GM21528 (cell line): Measurements from ENCODE around the gene EIF1AD.
"Not testable (repeated sequence)": the region's sequence is repeated elsewhere in the genome, so short reads cannot be mapped to it uniquely, and the experiment has no call there.

Experiments
- ATAC-seq: cut with Tn5 transposase; IDR thresholded peaks from one replicate; pipeline ENCODE4 v1.9.1; 2021; ENCODE audit warnings: mild to moderate bottlenecking, moderate library complexity; ENCODE audit not compliant: unreplicated experiment, low FRiP score

The EIF1AD gene

DNA sequence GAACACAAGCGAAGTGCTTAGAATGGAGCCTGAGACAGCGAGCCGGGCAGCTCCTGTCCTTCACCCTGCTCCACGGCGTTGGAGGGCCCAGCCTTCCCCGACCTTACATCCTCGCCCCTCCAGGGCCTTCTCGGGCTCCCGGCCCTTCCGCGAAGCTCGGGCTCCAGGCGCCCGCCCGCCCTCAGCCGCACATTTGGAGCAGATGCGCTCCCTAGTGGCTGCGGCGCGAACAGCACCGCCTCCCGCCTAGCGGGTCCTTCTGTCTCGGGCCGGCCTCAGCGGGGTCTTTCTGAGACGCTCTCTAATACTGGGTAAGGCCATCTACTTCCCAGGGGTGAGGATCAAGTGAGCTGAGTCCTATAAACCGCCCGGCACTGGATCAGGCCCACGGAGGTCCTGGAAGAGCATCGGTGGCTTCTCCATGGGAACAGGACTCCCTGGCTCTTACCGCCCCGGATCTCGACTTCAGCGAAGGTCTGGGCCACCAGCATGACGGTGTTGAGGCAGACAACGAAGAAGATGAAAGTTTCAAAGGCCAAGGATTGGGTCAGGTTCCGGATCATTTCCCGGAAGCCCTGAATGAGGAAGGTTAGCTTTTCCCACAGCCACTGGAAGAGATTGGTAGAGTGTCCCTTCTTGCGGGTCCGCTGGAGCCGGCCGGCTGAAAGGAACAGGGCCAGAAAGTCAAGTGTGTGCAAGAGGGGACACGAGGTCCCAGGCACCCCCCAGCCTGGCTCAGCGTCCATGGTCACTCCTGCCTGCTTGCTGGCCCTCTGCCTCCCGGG is 20.6 kb upstream of the EIF1AD start:
- ATAC-seq = no peak

DNA sequence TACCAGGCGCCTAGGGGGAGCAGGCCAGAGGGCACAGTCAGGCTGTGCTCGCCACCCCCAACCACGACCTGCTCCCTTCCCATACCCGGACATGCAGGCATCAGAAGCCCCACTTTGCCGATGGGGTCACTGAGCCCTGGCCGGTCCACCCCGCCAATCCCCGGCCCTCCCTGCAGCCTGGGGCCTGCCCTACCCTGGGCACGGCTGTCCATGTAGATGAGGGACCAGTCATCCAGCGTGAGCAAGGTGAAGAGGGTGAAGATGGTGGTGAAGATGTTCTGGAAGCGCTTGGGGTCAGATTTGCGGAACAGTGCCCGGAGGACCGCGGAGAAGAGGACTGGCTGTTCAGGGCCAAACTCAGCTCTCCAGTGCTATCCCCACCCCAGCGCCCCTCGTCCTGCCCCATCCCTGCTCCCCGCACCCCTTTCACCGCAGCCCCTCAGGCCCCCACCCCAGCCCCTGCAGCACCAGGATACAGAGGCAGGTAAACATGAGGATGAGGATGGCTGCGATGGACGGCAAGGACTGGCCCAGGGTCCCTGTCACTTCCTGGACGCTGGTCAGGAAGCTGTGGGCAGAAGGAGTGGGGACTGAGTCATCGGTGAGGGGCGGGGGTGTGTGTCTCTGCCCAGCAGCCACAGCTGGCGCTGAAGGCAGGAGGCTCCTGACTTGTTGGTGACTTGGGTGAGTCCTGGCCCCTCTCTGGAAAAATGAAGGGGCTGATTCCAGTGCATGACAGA is 18.8 kb upstream of the EIF1AD start:
- ATAC-seq = no peak

DNA sequence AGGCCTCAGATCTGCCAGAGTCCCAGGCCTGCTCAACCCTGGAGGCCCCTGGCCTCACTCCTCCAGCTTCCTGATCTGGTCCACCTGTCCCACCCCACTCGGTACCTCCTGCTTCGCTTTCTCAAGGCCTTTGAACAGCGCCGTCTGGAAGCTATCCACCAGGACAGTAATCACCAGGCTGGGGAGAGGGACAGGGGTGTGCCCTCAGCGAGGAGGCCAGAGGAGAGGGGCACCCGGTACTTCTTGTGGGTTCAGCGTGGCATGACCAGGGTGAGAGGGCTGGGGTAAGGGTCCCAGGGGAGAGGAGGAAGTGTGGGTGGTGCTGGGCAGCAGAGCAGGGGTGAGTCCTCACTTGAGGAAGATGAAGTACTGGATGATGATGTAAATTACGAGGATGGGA is 18.3 kb upstream of the EIF1AD start:
- no peak for ATAC-seq

DNA sequence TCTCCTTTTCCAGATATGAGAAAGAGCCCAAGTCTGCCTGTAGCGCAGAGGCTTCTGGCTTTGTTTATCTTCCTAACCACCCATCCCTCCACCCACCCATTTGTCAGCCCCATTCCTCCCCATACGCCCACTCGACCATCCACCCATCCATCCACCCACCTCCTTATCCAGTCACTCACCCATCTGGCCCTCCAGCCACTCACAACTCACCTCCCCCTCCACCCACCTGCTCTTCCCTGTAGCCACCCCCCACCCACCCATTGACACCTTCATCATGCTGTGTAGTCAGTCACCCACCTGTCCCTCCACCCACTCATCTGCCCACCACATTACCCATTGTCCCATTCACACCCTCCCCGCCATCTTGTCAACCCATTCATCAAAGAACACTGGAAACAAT is 15.4 kb upstream of the EIF1AD start:
- ATAC-seq = no peak

DNA sequence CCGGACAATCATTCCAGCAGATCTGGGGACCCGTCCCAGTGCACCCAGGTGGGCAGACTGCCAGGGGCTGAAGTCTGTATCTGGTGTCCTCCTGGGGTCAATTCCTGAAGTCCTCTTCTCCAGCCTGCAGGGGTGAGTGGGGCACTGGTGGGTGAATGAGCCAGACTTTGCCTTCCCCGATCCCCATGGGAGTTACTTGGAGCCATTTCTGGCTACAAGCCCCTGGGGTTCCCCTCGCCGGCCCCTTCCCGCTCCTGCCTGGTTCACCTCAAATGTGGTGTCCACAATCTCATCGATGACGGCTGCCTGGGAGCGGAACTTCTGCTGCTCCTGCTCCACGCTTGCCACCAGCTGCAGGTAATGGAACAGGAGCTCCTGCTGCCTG is 14.8 kb upstream of the EIF1AD start:
- no peak for ATAC-seq

DNA sequence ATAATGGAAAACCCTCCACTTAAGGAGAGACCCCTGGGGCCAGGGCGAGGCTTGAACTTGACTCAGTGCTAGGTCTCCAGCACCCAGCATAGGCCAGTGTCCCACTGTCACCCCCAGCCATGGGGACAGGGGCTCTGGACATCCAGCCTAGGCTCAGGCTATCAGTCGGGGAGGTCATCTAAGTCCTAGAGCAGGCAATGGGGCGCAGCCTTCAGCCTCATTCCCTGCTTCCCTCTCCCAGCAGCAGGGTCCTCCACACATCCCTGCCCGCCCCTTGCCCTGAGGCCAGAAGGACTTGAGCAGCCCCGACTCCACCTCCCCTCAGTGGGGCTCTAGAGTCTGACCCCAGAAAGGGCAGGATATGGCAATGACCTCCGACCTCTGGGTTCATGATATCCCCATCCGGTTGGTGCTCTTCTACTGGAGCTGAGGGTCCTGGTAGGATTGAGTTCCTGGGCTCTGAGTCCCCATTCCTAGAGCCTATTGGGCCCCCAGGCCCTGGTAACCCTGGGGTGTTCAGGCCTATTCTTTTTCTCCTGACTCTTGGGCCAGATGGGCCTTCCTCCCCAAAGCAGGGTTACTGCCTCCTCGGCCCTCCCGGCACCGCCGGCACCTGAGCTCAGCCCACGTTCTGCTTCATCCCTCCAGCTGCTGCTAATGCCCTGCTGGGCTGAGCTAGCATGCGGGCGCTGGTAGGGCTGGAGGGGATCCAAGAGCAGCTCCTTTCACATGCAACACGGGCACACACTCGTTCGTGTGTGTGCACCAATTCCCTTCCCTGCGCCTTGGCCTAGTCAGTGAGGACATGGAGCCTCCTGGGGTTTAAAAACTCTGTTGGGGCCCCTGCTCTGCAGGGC is 14.2 kb upstream of the EIF1AD start:
- no peak for ATAC-seq

DNA sequence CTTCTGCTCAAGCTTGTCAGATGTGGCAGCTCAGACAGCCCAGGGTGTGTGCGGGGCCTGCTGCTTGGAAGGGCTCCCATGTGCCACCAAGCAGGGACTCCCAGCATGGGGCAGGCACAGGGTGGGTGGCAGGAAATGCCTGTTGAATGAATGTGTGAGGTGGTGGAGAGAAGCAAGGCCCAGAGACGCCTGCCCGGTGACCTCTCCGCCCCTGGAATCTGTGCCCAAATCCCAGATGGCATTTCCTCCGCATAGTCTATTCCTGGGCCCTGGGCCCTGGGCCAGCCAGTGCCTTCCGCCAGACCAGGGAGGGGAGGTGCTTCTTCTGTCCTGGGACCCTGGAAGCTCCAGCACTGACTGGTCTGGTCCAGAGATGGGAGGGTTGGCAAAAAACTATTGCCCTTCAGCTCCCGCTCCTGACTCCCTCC is 13.5 kb upstream of the EIF1AD start:
- no peak for ATAC-seq

DNA sequence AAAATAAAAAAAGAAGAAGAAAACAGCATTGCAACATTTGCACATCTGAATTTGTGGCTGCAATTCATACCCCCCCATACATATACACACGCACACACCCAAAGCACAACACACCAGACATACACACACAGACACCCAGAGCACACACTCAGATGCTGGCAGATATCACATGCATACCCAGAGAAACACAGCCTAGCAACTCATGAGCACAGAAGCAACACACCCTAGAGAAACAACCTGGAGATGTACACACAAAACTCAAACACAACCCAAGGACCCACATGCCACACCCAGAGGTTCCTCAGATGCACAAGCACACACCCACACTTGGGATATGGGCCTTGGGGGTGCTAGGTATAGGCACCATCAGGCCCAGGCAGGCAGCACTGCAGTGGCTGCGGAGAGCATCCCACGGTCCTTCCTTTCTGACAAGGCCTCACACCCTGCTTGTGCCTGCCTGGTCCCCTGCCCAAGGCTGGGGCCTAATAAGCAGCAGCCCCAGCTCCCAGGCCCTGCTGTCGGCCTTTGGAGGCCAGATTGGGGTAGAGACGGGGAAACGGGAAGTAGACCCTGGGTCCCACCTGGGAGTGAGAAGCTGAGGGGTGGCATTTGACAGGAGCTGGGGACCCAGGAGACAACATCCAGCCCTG is 13.0 kb upstream of the EIF1AD start:
- ATAC-seq = no peak

DNA sequence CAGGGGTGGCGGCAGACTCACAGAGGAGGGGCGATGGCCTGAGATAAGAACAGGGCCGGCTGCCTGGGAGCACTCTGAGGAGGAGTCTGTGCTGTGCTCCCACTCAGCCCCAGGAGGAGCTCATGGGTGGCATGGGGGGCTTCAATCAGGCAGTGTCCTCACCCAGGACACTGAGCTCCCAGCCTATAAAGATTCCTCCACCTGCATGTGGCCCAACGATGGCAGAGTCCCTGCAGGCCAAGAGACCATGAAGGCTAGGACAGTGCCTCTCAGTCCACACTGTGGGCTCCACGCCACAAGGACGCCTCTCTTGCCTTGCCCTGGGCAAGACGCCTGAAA is 11.8 kb upstream of the EIF1AD start:
- ATAC-seq = no peak

DNA sequence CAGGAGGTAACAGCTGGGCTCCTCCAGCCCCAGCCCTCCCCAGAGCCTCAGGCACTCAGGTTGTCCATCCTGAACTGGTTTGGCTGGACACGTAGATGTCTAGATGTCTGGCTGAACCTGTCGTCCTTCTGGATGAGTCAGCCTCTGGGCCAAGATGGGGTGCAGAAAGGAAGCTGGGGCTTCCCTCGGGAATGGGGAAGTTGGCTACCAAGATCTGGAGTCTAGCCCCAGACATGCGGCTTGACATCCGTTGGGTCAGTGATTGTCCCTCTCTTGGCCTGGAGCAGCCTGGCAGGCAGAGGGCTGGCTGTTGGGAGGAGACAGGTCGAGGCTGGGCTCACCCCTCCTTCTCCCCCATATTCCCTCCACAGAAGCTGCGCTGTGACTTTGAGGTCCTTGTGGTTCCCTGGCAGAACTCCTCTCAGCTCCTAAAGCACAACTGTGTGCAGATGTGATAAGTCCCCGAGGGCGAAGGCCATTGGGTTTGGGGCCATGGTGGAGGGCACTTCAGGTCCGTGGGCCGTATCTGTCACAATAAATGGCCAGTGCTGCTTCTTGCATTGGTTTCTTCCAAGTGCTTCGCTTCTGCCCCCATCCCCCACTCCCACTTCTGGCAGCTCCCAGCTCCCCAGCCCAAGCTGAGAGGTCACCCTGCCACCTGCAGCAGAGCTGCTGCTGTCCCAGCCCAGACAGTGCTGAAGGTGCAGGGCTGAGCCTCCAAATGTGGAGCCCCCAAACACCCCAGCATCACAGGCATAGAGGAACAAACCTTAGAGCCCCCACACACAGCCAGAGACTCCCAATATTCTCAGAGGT is 11.2 kb upstream of the EIF1AD start:
- no peak for ATAC-seq

DNA sequence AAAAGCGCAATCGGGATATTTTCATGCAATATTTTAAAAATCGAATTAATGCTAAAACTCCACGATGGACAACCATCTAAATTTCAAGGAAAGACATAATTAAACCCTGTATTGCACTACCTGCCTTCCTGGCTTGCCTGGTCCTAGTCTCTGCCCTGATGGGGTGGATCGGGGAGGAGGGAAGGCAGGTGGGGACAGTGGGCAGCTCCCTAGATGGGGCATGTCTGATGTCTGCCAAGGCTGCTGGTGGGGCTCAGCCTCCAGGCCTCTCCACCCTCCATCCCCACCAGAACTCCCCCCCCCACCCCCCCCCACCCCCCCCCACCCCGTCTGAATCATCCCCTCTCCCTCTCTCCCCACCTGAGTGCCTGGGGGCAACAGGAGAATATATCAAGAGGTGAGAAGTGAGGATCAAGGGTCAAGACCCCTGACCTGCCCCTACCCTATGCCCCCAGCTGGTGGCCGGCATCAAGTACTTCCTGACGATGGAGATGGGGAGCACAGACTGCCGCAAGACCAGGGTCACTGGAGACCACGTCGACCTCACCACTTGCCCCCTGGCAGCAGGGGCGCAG is 10.5 kb upstream of the EIF1AD start:
- ATAC-seq = no peak

DNA sequence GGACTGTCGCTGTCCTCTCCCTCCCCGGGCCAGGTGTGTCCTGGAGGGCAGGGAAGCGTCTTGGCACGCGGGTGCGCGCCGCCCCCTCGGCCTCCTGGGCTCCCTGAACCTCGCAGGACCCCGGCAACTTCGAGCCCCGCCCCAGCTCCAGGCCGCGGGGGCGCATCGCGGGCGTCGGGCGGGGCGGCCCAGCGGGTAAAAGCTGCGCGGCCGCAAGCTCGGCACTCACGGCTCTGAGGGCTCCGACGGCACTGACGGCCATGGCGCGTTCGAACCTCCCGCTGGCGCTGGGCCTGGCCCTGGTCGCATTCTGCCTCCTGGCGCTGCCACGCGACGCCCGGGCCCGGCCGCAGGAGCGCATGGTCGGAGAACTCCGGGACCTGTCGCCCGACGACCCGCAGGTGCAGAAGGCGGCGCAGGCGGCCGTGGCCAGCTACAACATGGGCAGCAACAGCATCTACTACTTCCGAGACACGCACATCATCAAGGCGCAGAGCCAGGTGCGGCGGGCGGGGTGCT is 9.9 kb upstream of the EIF1AD start, which contains the start of gene CST6:
TSS of gene CST6 (plus strand) at position 224 of the 519 bp plus-strand sequence. CDS start at position 261, 37 bp downstream.
- no peak for ATAC-seq

DNA sequence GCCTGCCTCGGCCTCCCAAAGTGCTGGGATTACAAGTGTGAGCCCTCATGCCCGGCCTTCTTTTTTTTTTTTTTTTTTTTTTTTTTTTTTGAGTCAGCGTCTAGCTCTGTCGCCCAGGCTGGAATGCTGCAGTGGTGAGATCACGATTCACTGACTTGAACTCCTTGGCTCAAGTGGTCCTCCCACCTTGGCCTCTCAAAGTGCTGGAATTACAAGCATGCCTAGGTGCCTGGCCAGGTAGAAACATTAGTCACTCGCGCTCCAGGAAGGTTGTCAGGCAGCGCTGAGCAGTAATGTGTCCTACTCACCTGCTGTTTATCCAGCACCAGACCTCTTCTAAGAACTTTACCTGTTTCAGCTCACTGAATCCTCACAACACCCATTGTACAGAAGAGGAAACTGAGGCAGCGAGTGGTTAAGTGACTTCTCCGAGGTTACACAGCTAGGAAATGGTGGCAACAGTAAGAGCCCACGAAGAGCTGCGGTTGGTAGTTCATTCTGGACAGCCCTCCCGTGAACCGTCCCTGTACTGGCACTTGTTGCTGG is 9.4 kb upstream of the EIF1AD start:
- no peak for ATAC-seq

DNA sequence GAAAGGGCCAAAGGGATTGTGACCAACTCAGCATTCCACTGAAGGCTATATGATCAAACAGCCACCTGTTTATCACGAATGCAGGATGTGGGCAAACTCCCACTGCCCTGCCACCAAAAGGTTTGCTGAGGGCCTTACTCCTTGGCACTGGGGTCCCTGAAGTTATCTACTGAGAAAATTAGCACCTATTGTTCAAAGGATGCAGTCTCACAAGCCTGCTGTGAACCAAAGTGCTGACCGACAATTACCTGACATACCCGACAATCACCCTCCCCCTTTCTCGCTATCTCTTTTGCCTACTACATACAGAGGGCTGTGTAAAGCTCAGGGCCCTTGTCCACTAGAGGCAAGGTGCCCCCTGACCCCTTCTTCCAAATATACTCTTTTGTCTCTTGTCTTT is 8.1 kb upstream of the EIF1AD start:
- not testable (repeated sequence) for ATAC-seq

DNA sequence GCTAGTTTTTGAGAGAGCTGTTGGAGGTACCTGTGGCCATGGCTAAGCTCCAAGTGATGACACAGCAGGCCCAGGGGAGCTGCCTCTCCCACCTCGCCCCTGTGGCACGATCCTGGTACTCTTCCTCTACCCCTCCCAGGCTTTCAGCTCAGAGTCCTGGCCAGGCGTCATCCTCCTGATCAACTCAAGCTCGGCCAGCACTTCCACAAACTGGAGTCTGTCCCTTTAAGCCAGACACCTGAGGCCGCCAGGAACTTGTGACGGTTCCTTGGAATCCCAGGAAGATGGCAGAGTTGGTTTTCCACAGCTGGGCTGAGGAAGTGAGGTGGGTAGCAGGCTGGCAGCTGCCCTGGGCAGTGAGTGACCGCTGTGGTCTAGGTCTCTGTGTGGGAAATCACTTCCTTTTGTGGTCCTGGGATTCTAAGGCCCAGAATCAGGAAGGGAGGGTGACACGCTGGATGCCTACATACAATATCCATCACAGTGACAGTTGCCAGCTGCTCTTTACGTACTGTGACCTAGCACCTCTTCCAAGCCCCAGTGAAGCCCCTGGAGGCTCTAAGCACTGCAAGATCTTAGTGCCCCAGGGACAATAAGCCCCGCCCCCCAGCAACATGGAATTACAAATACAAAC is 6.6 kb upstream of the EIF1AD start:
- no peak for ATAC-seq

DNA sequence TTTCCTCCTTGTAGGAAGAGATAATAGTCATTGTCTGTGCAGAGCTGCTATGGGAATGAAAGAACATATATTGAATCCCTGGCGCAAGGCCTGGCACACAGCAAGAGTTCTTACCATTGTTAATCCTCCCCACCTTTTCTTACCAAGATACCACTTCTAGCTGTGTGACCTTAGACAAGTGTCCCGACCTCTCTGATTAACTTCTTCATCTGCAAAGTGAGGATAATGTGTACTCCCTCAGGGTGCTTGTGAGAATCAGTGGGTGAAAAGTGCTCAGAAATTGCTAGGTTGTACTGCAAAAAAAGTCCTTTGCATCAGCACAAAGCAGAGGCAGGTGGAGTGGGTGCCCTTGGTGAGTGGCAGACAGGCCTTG is 6.1 kb upstream of the EIF1AD start:
- no peak for ATAC-seq

DNA sequence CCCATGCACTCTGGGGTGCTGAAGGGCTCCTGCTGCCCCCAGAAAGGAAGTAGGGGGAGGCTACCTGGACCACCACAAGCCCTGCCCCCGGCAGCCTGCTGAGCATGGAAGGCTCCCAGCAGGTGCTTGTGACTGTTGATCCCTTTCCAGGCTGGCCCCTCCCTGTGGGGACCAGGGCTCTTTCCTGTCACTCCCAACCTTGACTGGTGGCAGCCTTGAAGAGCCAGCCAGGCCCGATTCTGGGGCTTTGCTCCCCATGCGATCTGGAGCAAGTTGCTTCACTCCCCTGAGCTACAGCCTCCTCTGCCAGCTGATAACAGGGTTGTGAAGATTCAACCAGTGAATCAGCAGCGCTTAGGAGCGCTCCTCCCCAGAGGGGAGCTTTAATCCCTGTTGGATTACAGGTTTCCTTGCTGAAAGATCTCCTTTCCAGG is 5.3 kb upstream of the EIF1AD start:
- ATAC-seq = no peak

DNA sequence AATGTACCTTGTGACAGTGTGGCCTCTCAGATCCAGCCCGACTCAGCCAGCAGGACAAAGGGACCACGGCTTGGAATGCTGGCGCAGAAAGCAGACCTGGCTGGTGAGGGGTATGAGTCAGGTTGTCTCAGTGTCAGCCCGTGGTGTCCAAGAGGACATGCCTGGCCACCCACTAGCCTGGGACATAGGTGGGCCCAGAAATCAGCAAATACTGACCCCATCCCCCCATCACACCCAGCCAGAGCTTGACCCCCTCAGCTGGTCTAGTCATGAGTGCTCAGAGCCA is 4.9 kb upstream of the EIF1AD start:
- ATAC-seq = no peak
